OCI-LY7 (cell line): ENCODE results near the gene SFRP4. TPM values are rescaled to one million over a fixed set of nuclear protein-coding genes. Genes with fewer than 3 reads are reported as not detected.

Experiments used
- BruUV-seq: library from RNA; stranded (reverse); fragments of 400-500 nt; replicated peaks from 2 replicates; lab custom pipeline; 2021; lab: Mats Ljungman, UMichigan
- CTCF ChIA-PET: fragments of 300-600 bp; sonication (Branson Sonifier 250); formaldehyde crosslinking; loops from one replicate; lab custom pipeline; 2022; ENCODE audit warnings: antibody characterized with exemption; ENCODE audit not compliant: unreplicated experiment; lab: Charles Lee
- POLR2A ChIA-PET: fragments of 300-600 bp; sonication (Branson Sonifier 250); formaldehyde crosslinking; loops from one replicate; lab custom pipeline; 2022; ENCODE audit warnings: antibody characterized with exemption; lab: Charles Lee
- DNase-seq: peaks from one replicate; pipeline ENCODE4 v3.0.0-alpha.2; 2015; ENCODE audit warnings: low spot score
- H2AFZ ChIP-seq: fragments of 200-600 bp; sonication (generic), shearing (Covaris generic); 2 replicates; pipeline ENCODE4 v1.6.1; 2014; ENCODE audit warnings: mild to moderate bottlenecking, antibody characterized with exemption, low read length, moderate library complexity
- H3K27ac ChIP-seq: fragments of 200-600 bp; sonication (generic); 2 replicates; pipeline ENCODE4 v1.5.1; 2014; ENCODE audit warnings: mixed run types, low read depth, mild to moderate bottlenecking, moderate library complexity, low read length, inconsistent platforms; ENCODE audit not compliant: poor library complexity, severe bottlenecking
- H3K36me3 ChIP-seq: fragments of 200-600 bp; sonication (generic); 2 replicates; pipeline ENCODE4 v1.6.1; 2014; ENCODE audit warnings: mild to moderate bottlenecking, antibody characterized with exemption, low read length, moderate library complexity, mixed read lengths; ENCODE audit not compliant: insufficient read depth
- H3K4me1 ChIP-seq: fragments of 200-600 bp; sonication (generic); 2 replicates; pipeline ENCODE4 v1.5.1; 2014; ENCODE audit warnings: mild to moderate bottlenecking, low read length; ENCODE audit not compliant: insufficient read depth, poor library complexity, severe bottlenecking
- H3K4me2 ChIP-seq: fragments of 200-600 bp; sonication (generic); 2 replicates; pipeline ENCODE4 v1.6.1; 2014; ENCODE audit warnings: mild to moderate bottlenecking, low read length
- H3K4me3 ChIP-seq: fragments of 200-600 bp; sonication (generic); 2 replicates; pipeline ENCODE4 v1.5.1; 2014; ENCODE audit warnings: mild to moderate bottlenecking, low read depth, low read length; ENCODE audit not compliant: poor library complexity, severe bottlenecking
- H3K79me2 ChIP-seq: fragments of 200-600 bp; sonication (generic); 2 replicates; pipeline ENCODE4 v1.6.1; 2016; ENCODE audit warnings: low read depth, mild to moderate bottlenecking, low read length, moderate library complexity, mixed read lengths; ENCODE audit not compliant: insufficient read depth
- H3K9me2 ChIP-seq: fragments of 200-600 bp; sonication (generic); 2 replicates; pipeline ENCODE4 v1.6.1; 2016; ENCODE audit warnings: mild to moderate bottlenecking, low read length, mixed read lengths; ENCODE audit not compliant: insufficient read depth
- H3K9me3 ChIP-seq: fragments of 200-600 bp; sonication (generic); 2 replicates; pipeline ENCODE4 v1.6.1; 2014; ENCODE audit warnings: mild to moderate bottlenecking, mixed run types, low read length, mixed read lengths
- H4K20me1 ChIP-seq: fragments of 200-600 bp; sonication (generic); 2 replicates; pipeline ENCODE4 v1.6.1; 2014; ENCODE audit warnings: mild to moderate bottlenecking, antibody characterized with exemption, low read length, moderate library complexity, mixed read lengths; ENCODE audit not compliant: insufficient read depth
- EZH2phosphoT487 ChIP-seq: fragments of 200-600 bp; sonication (generic); IDR thresholded peaks from 2 replicates; pipeline ENCODE4 v1.6.1; 2018; ENCODE audit warnings: low read depth, borderline replicate concordance, mild to moderate bottlenecking, mixed run types, antibody characterized with exemption, low read length, moderate library complexity, mixed read lengths
- intact Hi-C: fragments of 100-400 bp; cut with micrococcal nuclease; formaldehyde crosslinking; loops from one replicate; pipeline ENCODE4 v1.10.0; 2022; ENCODE audit not compliant: unreplicated experiment
- total RNA-seq, 2 experiments: library from RNA; depleted of rRNA in 1 of 2; stranded (reverse); fragments of >200 nt in 1 of 2; shearing (Covaris generic) in 1 of 2; gene quantifications; 2 replicates each; pipeline ENCODE4 v1.2.3, GENCODE V29; 2014 to 2022
- TF ChIP-seq, protein P1 (sequence below): fragments of 200-600 bp; sonication (generic); conservative IDR thresholded peaks from 2 replicates; pipeline ENCODE4 v1.5.1; 2014; ENCODE audit warnings: mild to moderate bottlenecking, antibody characterized with exemption, low read length, moderate library complexity, mixed read lengths

Gene SFRP4
- total RNA-seq, 2 experiments from 2014 or later = not detected

DNA sequence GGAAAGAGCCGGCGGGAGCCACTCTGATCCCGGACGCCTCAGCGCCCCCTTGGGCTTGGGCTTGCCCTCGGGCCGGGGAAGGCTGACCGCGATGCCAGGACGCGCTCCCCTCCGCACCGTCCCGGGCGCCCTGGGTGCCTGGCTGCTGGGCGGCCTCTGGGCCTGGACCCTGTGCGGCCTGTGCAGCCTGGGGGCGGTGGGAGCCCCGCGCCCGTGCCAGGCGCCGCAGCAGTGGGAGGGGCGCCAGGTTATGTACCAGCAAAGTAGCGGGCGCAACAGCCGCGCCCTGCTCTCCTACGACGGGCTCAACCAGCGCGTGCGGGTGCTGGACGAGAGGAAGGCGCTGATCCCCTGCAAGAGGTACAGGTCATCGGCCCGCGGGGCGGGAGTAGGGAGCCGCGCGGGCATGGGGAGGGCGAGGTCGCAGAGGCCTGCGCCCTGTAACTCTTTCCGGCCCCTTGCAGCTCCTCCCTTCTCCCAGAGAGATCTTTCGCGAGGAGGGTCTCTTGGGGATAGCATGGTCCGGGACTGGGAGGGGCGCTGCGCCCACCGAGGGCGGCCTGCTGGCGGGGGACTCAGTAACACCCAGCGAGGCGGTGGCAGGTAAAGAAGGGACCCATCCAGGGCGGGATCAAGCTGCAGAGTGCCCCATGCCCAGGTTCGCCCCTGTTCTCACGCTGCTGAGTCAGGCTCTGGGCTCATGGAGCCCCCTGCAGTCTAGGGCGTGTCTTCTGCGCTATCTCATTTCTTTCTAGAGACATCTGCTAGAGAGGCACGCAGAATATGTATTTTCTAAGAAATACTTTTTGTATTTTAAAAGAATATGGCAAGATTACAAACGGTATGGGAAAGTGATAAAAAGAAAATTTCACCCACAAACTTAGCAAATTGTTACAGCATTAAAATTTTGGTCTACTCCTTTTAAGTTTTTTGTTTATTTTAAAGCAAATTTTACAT lies 4.5 kb upstream of the SFRP4 start:
- no peak for DNase-seq
- Histone ChIP-seq H4K20me1 (no peaks in the 10 kb centered on the region), H3K4me2 (no peak overlapping the region), H3K27ac (no peak overlapping the region), H3K36me3 (no peaks in the 10 kb centered on the region), H3K9me3 (no peaks in the 10 kb centered on the region), H3K79me2 (no peaks in the 10 kb centered on the region), H3K9me2 (no peaks in the 10 kb centered on the region), H3K4me3 (no peak overlapping the region), H3K4me1 (no peaks in the 10 kb centered on the region), H2AFZ (no peak overlapping the region)
- intact Hi-C loops = no loop called here
- POLR2A ChIA-PET = no interaction called here
- BruUV-seq = no TSS peak
- CTCF ChIA-PET = no interaction called here
- no peak for TF ChIP-seq EZH2phosphoT487
- TF ChIP-seq, protein P1, sequence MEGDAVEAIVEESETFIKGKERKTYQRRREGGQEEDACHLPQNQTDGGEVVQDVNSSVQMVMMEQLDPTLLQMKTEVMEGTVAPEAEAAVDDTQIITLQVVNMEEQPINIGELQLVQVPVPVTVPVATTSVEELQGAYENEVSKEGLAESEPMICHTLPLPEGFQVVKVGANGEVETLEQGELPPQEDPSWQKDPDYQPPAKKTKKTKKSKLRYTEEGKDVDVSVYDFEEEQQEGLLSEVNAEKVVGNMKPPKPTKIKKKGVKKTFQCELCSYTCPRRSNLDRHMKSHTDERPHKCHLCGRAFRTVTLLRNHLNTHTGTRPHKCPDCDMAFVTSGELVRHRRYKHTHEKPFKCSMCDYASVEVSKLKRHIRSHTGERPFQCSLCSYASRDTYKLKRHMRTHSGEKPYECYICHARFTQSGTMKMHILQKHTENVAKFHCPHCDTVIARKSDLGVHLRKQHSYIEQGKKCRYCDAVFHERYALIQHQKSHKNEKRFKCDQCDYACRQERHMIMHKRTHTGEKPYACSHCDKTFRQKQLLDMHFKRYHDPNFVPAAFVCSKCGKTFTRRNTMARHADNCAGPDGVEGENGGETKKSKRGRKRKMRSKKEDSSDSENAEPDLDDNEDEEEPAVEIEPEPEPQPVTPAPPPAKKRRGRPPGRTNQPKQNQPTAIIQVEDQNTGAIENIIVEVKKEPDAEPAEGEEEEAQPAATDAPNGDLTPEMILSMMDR = no peak

DNA sequence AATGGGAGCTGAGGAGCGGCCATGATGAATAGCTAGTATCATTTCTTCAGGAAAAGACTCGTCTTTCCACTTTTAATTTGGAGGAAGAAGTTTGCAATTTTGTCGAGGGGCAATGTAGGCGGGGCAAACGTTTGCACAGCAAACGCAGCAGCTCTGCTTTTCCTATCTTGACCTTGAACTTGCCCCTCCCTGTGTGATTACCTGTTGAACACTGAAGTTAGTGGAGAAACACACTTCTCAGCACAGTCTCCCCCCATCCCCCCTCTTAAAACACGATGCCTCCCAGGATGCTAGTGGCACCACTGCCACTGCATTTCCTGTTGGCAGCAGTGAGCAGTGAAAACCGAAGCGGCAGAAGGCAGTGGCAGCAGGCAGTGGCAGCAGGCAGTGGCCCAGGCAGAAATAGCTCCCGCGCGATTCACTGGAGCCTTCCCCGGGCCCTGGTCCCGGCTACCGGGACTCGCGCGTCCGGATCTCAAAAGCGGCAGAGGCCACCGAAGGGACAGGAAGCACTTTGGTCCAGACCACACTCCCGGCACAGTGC lies 3.8 kb upstream of the SFRP4 start, which contains the start of gene EPDR1:
TSS of gene EPDR1 (plus strand) at position 336 of the 544 bp plus-strand sequence. CDS start 300 bp downstream, outside the sequence.
- DNase-seq = peak; percentile 5
- POLR2A ChIA-PET = interaction anchor here (0.6 kb wide), 1 partner anchor 1471 kb away, joined by 4 read pairs; no protein-coding TSS in a partner anchor
- Histone ChIP-seq H4K20me1 (no peaks in the 10 kb centered on the region), H3K79me2 (no peaks in the 10 kb centered on the region), H3K4me1 (no peaks in the 10 kb centered on the region), H2AFZ (no peak within 1 kb of the TSS), H3K9me3 (no peaks in the 10 kb centered on the region), H3K27ac (no peak within 1 kb of the TSS), H3K36me3 (no peaks in the 10 kb centered on the region), H3K4me3 (no peak within 1 kb of the TSS), H3K9me2 (no peaks in the 10 kb centered on the region), H3K4me2 (no peak within 1 kb of the TSS)
- CTCF ChIA-PET = no interaction called here
- no peak for TF ChIP-seq EZH2phosphoT487
- TF ChIP-seq, protein P1 = no peak
- BruUV-seq = no TSS peak
- intact Hi-C loops = no loop called here

DNA sequence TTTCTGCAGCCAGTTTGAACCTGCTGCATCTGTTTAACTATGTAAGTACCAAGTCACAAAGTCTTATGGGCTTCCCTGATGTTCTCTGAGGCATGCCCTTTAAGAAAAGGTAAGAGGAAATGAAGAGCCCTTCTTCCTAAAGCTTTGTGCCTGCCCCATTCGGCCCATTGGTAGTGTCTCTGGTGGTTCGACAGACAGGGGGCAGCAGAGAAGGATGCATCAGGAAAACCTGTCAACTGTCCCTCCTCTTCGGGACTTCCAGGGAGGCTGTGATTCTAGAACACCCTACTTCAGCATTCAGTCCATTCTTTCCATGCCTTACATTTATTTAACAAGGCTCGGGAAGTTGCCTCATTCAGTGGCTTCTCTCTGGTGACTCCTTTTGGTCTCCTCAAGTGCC lies 1.9 kb upstream of the SFRP4 start:
- TF ChIP-seq, protein P1 = 0 out of 2 replicates have a peak, but pooled peaks have one; percentile 12
- TF ChIP-seq EZH2phosphoT487 = no peak
- no peaks in the 10 kb centered on the region for H3K9me3 ChIP-seq
- H3K4me3 ChIP-seq = no peak overlapping the region
- no peaks in the 10 kb centered on the region for H3K9me2 ChIP-seq
- H3K4me1 ChIP-seq = no peaks in the 10 kb centered on the region
- no peak overlapping the region for H2AFZ ChIP-seq
- intact Hi-C loops = no loop called here
- no peak overlapping the region for H3K27ac ChIP-seq
- no peaks in the 10 kb centered on the region for H3K36me3 ChIP-seq
- POLR2A ChIA-PET = no interaction called here
- DNase-seq = no peak
- BruUV-seq = no TSS peak
- H3K79me2 ChIP-seq = no peaks in the 10 kb centered on the region
- no peak overlapping the region for H3K4me2 ChIP-seq
- CTCF ChIA-PET = no interaction called here
- H4K20me1 ChIP-seq = no peaks in the 10 kb centered on the region
